ENCODE measurements around the gene ITPR1. TPM values are rescaled to one million over a fixed set of nuclear protein-coding genes. Genes with fewer than 3 reads are reported as not detected.

The ITPR1 gene
- total RNA-seq, 1 donor from 2014 or later = 16.3 TPM

- no peak for FAIRE-seq
- no peak for TF ChIP-seq CTCF (IDR thresholded peaks at IDR 0.05; ENCODE audit: insufficient read depth, low read length, severe bottlenecking)
- no peak for DNase-seq (ENCODE audit: low read depth)
- H3K27me3 ChIP-seq (ENCODE audit: control insufficient read depth, insufficient read depth, low read length) = no peaks in the 10 kb centered on the region
- H3K4me3 ChIP-seq (ENCODE audit: low read depth, low read length) = no peak overlapping the region
- no peaks in the 10 kb centered on the region for H3K36me3 ChIP-seq (ENCODE audit: control insufficient read depth, insufficient read depth, low read length)
Observed at GRCh38 chr3:4718179-4718736, 225.1 kb downstream of the ITPR1 start.

DNA sequence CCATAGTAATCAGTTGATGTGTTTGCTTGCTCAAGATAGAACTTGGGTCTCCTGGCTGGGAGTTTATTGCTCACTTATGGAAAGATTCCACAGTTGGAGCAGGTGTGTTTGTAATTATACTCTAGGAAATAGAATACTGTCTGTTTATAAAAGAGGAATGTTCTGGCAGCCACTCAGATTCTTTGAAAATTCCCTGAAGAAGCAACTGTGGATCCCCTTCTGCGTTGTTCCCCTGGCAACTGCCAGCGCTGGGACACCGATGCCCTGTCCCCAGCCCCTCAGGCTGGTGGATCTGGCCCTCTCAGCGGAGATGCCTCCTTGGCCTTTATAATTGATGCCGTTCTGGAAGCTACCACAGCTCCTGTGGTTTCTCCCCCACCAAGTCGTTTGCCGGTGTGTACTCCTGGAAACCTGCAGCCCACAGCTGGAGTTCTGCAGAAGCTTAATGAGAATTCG lies 225.9 kb downstream of the ITPR1 start:
- Histone ChIP-seq H3K36me3 (ENCODE audit: control insufficient read depth, insufficient read depth, low read length) (no peaks in the 10 kb centered on the region), H3K4me3 (ENCODE audit: low read depth, low read length) (no peak overlapping the region), H3K27me3 (ENCODE audit: control insufficient read depth, insufficient read depth, low read length) (no peaks in the 10 kb centered on the region)
- TF ChIP-seq CTCF (IDR thresholded peaks at IDR 0.05; ENCODE audit: insufficient read depth, low read length, severe bottlenecking) = no peak
- DNase-seq (ENCODE audit: low read depth) (no peak), FAIRE-seq (no peak)

- Histone ChIP-seq H3K36me3 (ENCODE audit: control insufficient read depth, insufficient read depth, low read length) (no peaks in the 10 kb centered on the region), H3K27me3 (ENCODE audit: control insufficient read depth, insufficient read depth, low read length) (no peaks in the 10 kb centered on the region), H3K4me3 (ENCODE audit: low read depth, low read length) (no peak overlapping the region)
- FAIRE-seq = peak; percentile 72
- peak; percentile 40 for TF ChIP-seq CTCF (IDR thresholded peaks at IDR 0.05; ENCODE audit: insufficient read depth, low read length, severe bottlenecking)
- DNase-seq (ENCODE audit: low read depth) = peak; percentile 62
Observed at GRCh38 chr3:4720316-4721075, 227.3 kb downstream of the ITPR1 start.

DNA sequence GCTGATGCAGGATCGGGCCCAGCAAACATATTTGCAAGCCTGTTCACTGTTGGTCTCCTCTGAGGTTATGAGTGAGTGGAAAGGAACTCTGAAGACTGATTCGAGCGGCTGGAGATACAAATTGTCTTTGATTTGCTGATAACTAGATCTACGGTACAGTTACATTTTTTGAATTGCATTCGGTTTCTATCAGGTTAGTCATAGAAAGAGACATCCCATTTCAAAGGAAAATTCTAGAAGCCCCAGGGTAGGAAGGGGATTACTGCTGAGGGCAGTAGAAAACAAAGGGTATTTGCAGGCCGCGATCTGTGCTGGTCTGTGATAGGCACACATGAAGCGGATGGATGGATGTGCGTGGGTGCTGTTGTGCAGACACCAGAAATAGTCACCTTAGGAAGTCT lies 228.4 kb downstream of the ITPR1 start:
- no peaks in the 10 kb centered on the region for H3K27me3 ChIP-seq (ENCODE audit: control insufficient read depth, insufficient read depth, low read length)
- H3K4me3 ChIP-seq (ENCODE audit: low read depth, low read length) = no peak overlapping the region
- no peak for TF ChIP-seq CTCF (IDR thresholded peaks at IDR 0.05; ENCODE audit: insufficient read depth, low read length, severe bottlenecking)
- no peaks in the 10 kb centered on the region for H3K36me3 ChIP-seq (ENCODE audit: control insufficient read depth, insufficient read depth, low read length)
- FAIRE-seq (no peak), DNase-seq (ENCODE audit: low read depth) (peak; percentile 40)

- DNase-seq (ENCODE audit: low read depth) (peak; percentile 74), FAIRE-seq (no peak)
- TF ChIP-seq CTCF (IDR thresholded peaks at IDR 0.05; ENCODE audit: insufficient read depth, low read length, severe bottlenecking) = peak; percentile 61
- Histone ChIP-seq H3K4me3 (ENCODE audit: low read depth, low read length) (no peak overlapping the region), H3K36me3 (ENCODE audit: control insufficient read depth, insufficient read depth, low read length) (no peaks in the 10 kb centered on the region), H3K27me3 (ENCODE audit: control insufficient read depth, insufficient read depth, low read length) (no peaks in the 10 kb centered on the region)
Observed at GRCh38 chr3:4722103-4722502, 229.0 kb downstream of the ITPR1 start.

Data from bronchial epithelial cell (primary cell).